ENCODE data around the gene KAT8.
A peak's percentile ranks its signal among the peaks of the same experiment; 100 is the strongest.

DNA sequence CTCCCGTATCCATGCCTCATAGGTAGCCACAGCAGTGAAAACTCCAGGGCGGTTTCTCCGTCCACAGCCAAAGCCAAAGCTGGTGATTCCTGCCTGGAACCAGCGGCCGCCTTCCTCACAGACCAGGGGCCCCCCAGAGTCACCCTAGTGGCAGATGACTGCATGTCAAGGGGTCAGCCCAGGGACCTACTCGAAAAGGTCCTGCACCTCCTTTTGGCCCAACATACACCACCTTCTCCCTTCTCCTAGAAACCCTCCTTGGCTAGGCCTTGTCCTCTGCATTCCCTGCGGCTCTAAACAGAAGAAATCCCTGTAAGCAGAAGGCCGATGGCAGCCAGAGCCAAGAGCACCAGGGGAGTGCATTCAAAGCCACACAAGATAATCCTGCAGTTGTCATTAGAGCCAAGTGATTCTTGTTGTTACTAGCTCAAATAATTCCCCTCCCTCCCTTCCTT, 26.3 kb downstream of the KAT8 start:
- no peak for TF ChIP-seq ZFP37 (CRISPR knock-in tag; IDR thresholded peaks at IDR 0.05; ENCODE audit: borderline replicate concordance)
- TF ChIP-seq, protein P1, sequence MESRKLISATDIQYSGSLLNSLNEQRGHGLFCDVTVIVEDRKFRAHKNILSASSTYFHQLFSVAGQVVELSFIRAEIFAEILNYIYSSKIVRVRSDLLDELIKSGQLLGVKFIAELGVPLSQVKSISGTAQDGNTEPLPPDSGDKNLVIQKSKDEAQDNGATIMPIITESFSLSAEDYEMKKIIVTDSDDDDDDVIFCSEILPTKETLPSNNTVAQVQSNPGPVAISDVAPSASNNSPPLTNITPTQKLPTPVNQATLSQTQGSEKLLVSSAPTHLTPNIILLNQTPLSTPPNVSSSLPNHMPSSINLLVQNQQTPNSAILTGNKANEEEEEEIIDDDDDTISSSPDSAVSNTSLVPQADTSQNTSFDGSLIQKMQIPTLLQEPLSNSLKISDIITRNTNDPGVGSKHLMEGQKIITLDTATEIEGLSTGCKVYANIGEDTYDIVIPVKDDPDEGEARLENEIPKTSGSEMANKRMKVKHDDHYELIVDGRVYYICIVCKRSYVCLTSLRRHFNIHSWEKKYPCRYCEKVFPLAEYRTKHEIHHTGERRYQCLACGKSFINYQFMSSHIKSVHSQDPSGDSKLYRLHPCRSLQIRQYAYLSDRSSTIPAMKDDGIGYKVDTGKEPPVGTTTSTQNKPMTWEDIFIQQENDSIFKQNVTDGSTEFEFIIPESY (CRISPR knock-in tag; IDR thresholded peaks at IDR 0.05), result no peak
- peak; percentile 12; the same call in 1 of the 2 replicates for TF ChIP-seq CTCF (CRISPR knock-in tag; IDR thresholded peaks at IDR 0.05)
- no peak for TF ChIP-seq PHF8 (CRISPR knock-in tag; IDR thresholded peaks at IDR 0.05)
- no peak for TF ChIP-seq ZNF17 (CRISPR knock-in tag; IDR thresholded peaks at IDR 0.05)
- no peak for TF ChIP-seq SMC3 (IDR thresholded peaks at IDR 0.05; ENCODE audit: low read length)
- TF ChIP-seq ZNF597 (CRISPR knock-in tag; IDR thresholded peaks at IDR 0.05), result no peak
- TF ChIP-seq SRF (IDR thresholded peaks at IDR 0.05; ENCODE audit: low read depth, low read length), result no peak
- TF ChIP-seq RBM39 (IDR thresholded peaks at IDR 0.05; ENCODE audit: low read depth, low read length, poor library complexity, severe bottlenecking), result no peak
- TF ChIP-seq, protein P2, sequence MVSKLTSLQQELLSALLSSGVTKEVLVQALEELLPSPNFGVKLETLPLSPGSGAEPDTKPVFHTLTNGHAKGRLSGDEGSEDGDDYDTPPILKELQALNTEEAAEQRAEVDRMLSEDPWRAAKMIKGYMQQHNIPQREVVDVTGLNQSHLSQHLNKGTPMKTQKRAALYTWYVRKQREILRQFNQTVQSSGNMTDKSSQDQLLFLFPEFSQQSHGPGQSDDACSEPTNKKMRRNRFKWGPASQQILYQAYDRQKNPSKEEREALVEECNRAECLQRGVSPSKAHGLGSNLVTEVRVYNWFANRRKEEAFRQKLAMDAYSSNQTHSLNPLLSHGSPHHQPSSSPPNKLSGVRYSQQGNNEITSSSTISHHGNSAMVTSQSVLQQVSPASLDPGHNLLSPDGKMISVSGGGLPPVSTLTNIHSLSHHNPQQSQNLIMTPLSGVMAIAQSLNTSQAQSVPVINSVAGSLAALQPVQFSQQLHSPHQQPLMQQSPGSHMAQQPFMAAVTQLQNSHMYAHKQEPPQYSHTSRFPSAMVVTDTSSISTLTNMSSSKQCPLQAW (CRISPR knock-in tag; IDR thresholded peaks at IDR 0.05), result no peak
- no peak for TF ChIP-seq ZNF292 (CRISPR knock-in tag; IDR thresholded peaks at IDR 0.05; ENCODE audit: borderline replicate concordance, low read depth)
- TF ChIP-seq MAX (IDR thresholded peaks at IDR 0.05), result no peak
- no peak for TF ChIP-seq PLRG1 (conservative IDR thresholded peaks at IDR 0.05)
- TF ChIP-seq ZNF609 (CRISPR knock-in tag; IDR thresholded peaks at IDR 0.05; ENCODE audit: borderline replicate concordance), result no peak

Data from HepG2 (cell line).